ENCODE measurements around the gene ERVH48-1. TPM values are rescaled to one million over a fixed set of nuclear protein-coding genes. Genes with fewer than 3 reads are reported as not detected.

ERVH48-1 gene
- not detected for total RNA-seq

DNA sequence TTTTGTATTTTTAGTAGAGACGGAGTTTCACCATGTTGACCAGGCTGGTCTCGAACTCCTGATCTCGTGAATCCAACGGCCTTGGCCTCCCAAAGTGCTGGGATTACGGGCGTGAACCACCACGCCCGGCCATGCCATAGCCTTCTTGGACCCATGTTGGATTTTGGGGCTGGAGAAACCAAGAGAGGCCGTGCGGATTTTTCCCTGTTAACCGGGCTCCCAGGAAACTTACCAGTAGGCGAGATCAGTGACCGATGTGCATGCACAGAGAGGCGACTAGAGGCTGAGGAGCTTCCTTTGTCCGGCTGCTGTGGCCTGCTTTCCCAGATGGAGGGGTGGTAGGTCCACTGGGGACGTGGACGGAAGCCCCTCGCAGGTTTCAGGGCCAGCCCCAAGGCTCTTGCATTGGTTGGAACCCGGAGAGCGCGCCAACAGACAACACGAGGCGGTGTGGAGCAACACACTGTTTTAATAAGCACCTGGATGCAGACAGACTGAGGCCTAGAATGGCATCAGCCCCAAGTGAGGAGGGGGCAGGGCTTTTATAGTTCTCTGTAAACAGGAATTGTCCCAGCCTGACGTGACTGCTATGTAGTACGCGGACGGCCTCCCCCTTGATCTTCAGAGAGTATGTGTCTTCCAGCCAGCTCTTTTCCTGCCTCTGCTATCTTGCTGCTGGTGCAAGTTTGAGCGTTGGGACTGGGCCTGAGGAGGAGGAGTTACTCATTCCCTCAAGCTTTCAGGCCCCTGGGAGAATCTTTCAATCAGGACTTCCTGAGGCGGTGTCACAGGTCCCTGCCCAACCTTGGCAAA, at the start of gene ERVH48-1:
Gene ERVH48-1 (minus strand): TSS at position 517 of the 813 bp plus-strand sequence. CDS start 6,624 bp downstream, outside the sequence.
- intact Hi-C loops (cut with DNase I) = loop anchor here (10.0 kb wide), 1 partner anchor 49 kb away; the partner anchor contains the start of gene PKNOX1
- Histone ChIP-seq H3K27me3 (no peaks in the 10 kb centered on the region), H3K36me3 (no peaks in the 10 kb centered on the region), H3K4me3 (no peak within 1 kb of the TSS), H3K9me3 (no peaks in the 10 kb centered on the region), H3K27ac (replicated peaks in 1 of 4) (no peak within 1 kb of the TSS), H3K4me1 (peaks cover 4 to 14% (median 11%) of the 10 kb centered on the region in 4 donors)
- 91% methylated on average over 29 of the region's 29 CpGs for WGBS
- TF ChIP-seq, protein P1, sequence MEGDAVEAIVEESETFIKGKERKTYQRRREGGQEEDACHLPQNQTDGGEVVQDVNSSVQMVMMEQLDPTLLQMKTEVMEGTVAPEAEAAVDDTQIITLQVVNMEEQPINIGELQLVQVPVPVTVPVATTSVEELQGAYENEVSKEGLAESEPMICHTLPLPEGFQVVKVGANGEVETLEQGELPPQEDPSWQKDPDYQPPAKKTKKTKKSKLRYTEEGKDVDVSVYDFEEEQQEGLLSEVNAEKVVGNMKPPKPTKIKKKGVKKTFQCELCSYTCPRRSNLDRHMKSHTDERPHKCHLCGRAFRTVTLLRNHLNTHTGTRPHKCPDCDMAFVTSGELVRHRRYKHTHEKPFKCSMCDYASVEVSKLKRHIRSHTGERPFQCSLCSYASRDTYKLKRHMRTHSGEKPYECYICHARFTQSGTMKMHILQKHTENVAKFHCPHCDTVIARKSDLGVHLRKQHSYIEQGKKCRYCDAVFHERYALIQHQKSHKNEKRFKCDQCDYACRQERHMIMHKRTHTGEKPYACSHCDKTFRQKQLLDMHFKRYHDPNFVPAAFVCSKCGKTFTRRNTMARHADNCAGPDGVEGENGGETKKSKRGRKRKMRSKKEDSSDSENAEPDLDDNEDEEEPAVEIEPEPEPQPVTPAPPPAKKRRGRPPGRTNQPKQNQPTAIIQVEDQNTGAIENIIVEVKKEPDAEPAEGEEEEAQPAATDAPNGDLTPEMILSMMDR (IDR thresholded peaks at IDR 0.05) = no peak
- no peak for TF ChIP-seq POLR2A (IDR thresholded peaks at IDR 0.05; ENCODE audit: low read depth)
- no peak for DNase-seq (ENCODE audit: extremely low spot score)

DNA sequence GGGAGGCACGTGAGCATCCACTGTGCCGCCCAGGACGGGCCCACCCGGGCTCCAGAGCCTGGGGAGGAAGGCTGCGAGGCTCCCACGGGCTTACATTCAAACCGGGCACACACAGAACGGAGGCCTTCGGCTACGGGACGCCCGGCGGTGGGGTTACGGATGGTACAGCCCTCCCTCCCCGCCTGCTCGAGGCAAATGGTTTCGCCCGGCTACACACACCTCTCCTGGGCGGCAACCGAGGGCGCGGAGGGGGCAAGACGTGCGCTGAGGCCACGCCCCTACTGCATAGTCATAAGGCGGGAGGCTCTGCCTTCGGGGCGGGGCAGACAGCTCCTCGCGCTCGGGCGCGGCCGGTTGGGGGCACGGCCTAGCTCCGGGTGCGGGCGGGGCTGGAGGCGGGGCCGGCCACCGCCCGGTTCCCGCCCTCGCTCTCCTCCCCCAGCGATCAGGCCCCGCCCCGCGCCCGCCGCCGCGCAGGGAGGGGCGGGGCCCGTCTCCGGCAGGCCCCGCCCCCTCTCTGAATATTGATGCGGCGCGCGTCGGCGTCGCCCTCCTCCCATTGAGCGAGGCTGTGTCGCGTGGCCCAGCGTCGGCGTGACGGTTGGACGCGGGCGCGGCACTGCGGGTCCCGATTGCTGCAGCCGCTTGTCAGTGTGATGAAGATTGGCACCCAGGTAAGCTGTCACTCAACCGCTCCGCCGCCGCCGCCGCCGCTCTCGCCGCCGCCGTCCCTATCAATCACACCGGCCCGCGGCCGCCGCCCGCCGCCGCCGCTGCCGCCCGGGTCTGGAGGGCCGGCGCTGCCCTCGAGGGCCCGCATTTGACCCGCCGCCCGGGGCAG, 48.8 kb upstream of the ERVH48-1 start, which contains the start of gene PKNOX1:
Gene PKNOX1 (plus strand): TSS at position 572 of the 841 bp plus-strand sequence. CDS start 29,820 bp downstream, outside the sequence.
- Histone ChIP-seq H3K9me3 (no peaks in the 10 kb centered on the region), H3K4me1 (peaks cover 15 to 29% (median 22%) of the 10 kb centered on the region in 4 donors), H3K4me3 (peak within 1 kb of the TSS; percentile 65 to 99 (median 84)), H3K27me3 (no peaks in the 10 kb centered on the region), H3K27ac (replicated peaks in 1 of 4) (peak within 1 kb of the TSS; percentile 95 to 100 (median 98)), H3K36me3 (peaks cover 0 to 4% (median 0%) of the 10 kb centered on the region in 4 donors)
- intact Hi-C loops (cut with DNase I) = loop anchor here (10.0 kb wide), 2 partner anchors 49 to 79 kb away; partner anchors contain the start of genes ERVH48-1 and NDUFV3
- peak; percentile 69 to 79 for TF ChIP-seq POLR2AphosphoS5 (IDR thresholded peaks at IDR 0.05)
- TF ChIP-seq, protein P1 (IDR thresholded peaks at IDR 0.05) = peak in 1 of 3 experiments; percentile 15
- TF ChIP-seq EP300 (IDR thresholded peaks at IDR 0.05) = no peak
- TF ChIP-seq POLR2A (IDR thresholded peaks at IDR 0.05; ENCODE audit: low read depth) = no peak
- DNase-seq (ENCODE audit: extremely low spot score) = peak; percentile 99
- WGBS = 0% methylated on average over 20 of the region's 106 CpGs

DNA sequence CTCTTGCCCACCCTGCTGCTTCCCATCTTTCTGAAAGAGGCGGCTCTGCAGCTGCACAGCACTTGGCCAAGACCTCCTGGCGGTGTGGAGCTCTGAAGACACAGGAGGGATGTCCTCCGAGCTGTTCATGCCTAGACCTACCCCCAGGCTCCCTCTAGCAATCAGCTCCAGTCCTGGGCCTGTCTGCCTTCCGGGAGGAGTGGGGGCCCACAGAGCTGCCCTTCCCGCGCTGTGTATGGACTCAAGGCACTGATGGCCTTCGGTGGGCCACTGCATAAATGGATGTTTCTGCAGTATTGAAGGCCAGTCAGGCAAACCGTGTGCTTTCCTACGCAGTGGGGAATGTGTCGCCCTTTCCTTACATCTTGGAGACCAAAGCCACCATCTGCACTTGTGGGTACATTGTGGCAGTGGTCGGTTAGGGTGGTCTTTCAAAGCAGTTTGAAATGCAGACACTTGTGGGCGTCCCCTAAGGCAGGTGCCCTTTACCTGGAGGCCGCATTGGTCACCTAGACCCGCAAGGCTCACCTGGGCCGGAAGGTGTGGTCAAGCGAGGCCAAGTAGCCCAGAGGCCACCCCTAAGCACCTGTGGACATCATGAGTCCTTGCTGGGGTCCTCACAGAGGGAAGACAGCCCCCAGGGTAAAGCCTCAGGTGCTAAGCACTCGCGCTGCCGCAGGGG, 48.0 kb upstream of the ERVH48-1 start:
- H3K27ac ChIP-seq (replicated peaks in 1 of 4) = peak overlapping the region; percentile 89 to 100 (median 96)
- intact Hi-C loops (cut with DNase I) = loop anchor here (10.0 kb wide), 2 partner anchors 49 to 79 kb away; partner anchors contain the start of genes ERVH48-1 and NDUFV3
- no peaks in the 10 kb centered on the region for H3K36me3 ChIP-seq
- H3K4me3 ChIP-seq = peak overlapping the region; percentile 65 to 99 (median 84)
- peaks cover 15 to 29% (median 22%) of the 10 kb centered on the region in 4 donors for H3K4me1 ChIP-seq
- 49% methylated on average over 7 of the region's 19 CpGs for WGBS
- no peaks in the 10 kb centered on the region for H3K27me3 ChIP-seq
- DNase-seq (ENCODE audit: extremely low spot score) = no peak
- no peaks in the 10 kb centered on the region for H3K9me3 ChIP-seq
- TF ChIP-seq, protein P1 (IDR thresholded peaks at IDR 0.05) = peak in 1 of 3 experiments; percentile 22
- TF ChIP-seq POLR2A (IDR thresholded peaks at IDR 0.05; ENCODE audit: low read depth) = no peak
- no peak for TF ChIP-seq POLR2AphosphoS5 (IDR thresholded peaks at IDR 0.05)

DNA sequence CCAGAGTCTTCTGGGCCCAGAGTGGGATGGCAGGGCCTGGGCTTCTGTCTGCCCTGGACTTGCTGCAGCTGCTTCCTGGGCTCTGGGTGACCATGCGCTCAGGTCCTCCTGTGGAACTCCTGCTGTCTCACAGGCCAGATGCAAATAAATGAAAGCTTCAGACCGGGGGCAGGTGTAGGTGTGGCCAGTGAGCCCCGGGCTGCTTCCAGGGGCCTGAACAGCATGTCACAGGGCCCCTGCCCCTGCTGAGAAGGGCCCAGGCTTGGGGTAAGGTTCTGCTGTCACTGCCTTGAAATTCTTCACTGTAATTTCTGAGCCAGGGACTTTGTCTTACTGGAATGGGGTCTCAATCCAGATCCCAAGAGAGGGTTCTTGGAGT, 46.5 kb upstream of the ERVH48-1 start:
- intact Hi-C loops (cut with DNase I) = loop anchor here (10.0 kb wide), 2 partner anchors 47 to 77 kb away; partner anchors contain the start of genes ERVH48-1 and NDUFV3
- Histone ChIP-seq H3K9me3 (no peaks in the 10 kb centered on the region), H3K4me1 (peaks cover 15 to 22% (median 20%) of the 10 kb centered on the region in 4 donors), H3K36me3 (no peaks in the 10 kb centered on the region), H3K27ac (replicated peaks in 1 of 4) (no peak overlapping the region), H3K27me3 (no peaks in the 10 kb centered on the region), H3K4me3 (no peak overlapping the region)
- WGBS = 56% methylated on average over 3 of the region's 3 CpGs
- DNase-seq (ENCODE audit: extremely low spot score) = no peak
- TF ChIP-seq POLR2A (IDR thresholded peaks at IDR 0.05; ENCODE audit: low read depth) = no peak
- TF ChIP-seq, protein P1 (IDR thresholded peaks at IDR 0.05) = no peak
- TF ChIP-seq EP300 (IDR thresholded peaks at IDR 0.05) = no peak
